NCI-H2081 treated with DMSO at 0.1 percent for 48 hours (cell line): ENCODE data around the gene TNFAIP2.
"Not testable (repeated sequence)": the region's sequence is repeated elsewhere in the genome, so short reads cannot be mapped to it uniquely, and the experiment has no call there.

Source experiments
- DNase-seq: peaks from one replicate; lab custom pipeline; 2025; lab: John Stamatoyannopoulos, UW

The TNFAIP2 gene

DNA sequence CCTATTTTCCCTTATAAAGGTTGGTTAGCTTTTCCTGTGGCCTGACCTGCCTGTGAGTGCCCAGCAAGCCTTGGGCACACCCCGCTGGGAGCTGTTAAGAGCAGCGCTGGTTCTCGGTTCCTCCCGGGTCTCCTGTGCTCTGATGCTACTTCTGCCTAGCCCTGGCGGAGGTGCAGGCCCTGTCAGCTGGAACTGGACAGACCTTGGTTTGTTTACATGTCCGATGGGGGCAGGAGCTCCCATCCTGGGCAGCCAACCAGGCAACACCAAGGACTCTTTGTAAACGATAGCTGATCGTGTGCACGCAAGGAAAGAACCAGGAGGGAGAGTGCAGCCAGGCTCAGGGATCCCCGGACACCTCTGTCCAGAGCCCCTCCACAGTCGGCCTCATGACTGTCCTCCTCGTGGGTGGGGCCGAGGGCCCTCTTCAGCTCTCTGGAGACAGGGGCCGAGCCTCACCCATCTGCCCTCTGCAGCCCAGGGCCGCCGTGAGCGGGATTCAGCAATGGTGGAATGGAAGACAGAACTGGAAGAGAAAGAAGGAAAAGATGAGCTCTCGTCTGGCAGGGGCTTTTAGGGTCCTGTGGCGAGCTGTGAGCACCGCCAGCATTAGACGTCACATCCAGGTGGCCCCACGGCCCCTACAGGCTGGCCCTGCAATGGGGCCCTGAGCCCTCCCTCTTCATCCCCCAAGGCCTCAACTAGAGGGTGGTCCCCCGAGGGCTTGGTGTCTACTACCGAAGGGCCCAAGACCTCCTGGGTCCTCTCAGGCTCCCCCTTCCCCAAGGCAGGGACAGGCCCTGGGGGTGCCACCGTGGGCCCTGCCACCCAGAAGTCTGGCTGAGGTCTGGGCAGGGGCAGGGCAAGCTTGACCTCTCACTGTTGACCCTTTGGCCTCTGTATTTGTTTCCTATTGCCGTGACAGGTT lies 12.3 kb downstream of the TNFAIP2 start:
- DNase-seq = no peak

DNA sequence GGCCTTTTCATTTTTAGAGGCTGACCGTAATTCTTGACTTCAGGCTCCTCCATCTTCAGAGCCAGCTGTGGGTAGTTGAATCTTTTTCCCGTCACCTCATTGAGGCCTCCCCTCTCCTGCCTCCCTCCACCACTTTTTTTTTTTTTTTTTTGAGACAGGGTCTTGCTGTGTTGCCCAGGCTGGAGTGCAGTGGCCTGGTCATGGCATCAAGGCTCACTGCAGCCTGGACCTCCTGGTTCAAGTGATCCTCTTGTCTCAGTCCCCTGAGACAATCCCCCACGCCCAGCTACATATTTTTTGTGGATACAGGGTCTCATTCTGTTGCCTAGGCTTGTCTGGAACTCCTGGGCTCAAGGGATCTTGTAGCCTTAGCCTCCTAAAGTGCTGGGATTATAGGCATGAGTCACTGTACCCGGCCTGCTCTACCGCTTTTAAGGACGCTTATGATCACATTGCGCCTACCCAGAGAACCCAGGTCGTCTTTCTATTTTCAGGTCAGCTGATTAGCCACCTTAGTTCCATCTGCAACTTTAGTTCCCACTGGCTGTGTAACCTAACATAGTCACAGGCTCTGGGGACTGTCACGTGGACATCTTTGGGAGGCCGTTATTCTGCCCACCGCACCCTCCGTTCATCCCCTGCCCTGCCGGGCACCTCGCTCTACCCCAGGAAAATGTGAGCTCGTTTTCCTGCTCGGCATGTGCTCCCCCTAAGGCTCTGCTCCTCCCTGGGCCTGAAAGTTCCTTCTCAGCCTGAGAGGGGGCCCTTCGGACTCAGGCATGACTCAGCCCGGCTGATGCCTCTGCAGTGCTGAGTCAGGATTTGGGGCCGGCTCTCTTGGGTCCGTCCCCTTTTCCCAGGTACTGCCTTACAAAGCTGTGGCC lies 13.4 kb downstream of the TNFAIP2 start:
- DNase-seq = no peak

DNA sequence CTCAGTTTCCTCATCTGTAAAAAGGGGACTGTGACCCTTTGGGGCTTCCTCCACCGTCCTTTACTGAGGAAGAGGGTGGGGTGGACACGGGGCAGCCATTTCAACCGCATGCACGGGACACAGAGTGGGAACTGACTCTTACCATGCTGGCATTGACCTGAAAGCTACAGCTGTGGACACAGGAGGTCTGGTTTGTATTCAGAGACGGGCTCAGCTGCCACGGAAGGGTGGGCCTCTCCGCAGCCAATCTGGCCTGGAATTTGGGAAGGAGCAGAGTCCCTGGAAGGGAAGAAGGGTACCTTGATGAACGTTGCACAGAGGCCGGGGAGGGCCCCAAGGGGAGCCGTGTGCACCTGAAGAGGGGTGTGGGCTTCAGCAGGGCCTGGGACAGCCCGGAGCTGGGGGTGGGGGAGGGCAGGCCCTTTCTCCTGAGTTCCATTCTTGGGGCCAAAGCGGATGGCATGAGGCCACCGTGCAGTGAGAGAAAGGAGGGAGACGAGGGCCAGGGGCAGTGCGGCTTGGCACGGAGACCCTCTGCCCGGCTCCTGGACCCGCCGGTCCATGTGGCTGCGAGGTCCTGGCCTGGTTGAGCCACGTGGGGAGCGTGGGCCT lies 14.5 kb downstream of the TNFAIP2 start:
- no peak for DNase-seq

DNA sequence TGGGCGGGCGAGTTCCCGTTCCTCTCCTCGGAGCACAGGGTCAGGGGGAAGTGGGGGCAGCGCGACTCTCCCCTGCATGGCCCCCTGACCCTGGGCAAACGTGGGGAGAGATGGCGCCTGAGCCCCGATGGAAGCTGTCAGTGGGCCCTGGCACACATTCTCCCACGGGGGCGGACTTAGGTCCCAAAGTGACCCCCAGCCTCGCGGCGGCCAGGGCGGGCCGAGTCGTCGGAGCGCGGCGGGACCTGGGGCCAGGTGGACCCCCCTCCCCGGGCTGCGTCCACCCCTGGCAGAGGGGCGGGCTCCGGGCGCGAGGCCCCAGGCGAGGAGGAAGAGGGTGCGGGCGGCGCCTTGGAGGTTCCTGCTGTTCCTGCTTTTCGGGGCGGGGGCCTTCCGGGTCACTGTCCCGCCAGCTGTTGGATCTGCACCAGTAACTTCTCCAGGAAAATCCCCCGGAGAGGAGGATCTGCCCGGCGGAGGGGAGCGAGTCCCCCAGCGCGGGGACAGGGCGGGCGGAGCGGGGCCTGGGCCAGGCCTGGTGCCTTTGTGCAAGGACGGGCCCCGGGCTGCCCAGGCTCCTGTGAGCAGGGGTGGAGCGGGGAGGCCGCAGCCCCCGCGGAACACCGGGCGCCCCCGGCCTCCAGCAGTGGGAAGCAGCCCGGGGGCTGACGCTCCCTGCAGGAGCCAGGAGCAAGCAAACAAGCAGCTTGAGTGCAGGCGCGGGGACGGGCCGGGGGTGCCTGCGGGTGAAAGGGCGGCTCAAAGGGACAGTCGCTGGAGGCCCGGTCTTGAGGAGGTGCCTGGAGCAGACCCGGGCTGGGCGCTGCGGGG lies 15.3 kb downstream of the TNFAIP2 start:
- DNase-seq = no peak

DNA sequence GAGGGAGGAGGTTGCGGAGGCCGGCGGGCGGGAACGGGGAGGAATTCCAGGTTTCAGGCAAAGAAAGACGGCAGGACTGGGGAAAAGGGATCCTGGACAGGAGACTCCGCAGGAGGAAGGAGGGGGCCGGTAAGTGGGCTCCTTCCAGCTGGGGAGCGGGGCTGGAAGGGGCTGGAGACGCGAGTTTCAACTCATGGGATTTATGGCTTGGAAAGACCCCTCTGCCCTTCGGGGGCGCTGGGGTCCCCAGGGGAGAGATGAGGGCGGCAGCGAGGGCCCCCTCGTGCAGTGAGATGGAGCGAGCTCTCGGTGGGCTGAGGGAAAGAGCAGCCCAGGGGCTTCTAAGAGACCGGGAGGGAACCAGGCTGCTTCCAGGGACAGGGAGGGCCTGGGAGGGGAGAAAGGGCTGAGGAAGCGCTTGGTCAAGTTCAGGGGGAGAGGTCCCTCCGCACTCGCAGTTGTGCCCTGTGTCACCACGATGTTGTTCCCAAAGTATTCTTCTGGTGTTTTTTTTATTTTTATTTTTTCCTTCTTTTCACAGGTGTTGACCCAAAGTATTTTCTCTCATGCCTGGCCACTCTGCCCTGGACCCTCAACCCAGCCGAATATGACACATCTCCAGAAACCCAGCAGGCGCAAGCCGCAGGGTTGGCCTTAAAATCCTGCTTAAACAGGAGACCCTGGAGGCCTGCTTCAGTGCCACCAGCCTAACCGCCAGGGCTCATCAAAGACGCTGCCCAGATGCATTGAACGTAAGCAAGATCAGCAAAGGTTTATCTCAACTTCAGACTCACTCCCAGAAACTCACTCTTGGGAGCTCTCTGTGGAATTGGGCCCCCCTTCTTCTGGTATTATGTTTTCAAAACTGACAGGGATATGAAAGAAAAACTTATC lies 16.1 kb downstream of the TNFAIP2 start:
- no peak for DNase-seq

DNA sequence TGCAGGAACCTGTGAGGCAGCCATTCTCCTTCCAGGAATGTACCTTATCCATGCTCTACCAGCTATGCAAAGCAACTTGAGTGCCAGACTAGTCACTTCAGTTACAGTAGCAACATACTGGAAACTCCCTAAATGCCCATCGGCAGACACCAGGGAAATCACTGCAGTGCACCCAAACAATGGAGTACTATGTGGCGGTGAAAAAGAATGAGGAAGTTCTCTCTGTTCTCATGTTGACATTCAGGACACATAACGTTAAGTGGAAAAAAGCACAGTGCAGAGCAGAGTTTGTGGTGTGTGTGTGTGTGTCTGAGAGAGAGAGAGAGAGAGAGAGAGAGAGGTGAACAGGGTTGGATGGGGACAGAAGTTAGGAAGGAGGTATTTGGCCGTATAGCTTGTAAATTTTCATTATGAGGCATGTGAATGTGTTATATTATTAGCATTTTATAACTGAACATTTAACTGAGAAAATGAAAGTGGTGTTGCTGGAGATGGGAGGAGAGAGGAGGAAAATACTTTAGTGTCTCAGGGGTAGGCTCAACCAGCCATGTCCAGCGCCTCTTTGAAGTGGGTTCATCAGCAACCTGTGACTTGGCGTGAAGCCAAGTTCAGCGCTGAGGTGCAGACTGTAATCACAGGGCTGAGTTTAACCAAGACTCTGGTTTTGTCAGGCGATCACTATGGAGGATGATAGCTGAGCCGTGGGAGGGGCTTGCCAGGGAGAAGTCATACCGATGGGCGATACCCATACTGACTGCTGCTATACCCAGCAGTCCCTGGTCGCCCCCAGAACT lies 17.3 kb downstream of the TNFAIP2 start:
- no peak for DNase-seq

DNA sequence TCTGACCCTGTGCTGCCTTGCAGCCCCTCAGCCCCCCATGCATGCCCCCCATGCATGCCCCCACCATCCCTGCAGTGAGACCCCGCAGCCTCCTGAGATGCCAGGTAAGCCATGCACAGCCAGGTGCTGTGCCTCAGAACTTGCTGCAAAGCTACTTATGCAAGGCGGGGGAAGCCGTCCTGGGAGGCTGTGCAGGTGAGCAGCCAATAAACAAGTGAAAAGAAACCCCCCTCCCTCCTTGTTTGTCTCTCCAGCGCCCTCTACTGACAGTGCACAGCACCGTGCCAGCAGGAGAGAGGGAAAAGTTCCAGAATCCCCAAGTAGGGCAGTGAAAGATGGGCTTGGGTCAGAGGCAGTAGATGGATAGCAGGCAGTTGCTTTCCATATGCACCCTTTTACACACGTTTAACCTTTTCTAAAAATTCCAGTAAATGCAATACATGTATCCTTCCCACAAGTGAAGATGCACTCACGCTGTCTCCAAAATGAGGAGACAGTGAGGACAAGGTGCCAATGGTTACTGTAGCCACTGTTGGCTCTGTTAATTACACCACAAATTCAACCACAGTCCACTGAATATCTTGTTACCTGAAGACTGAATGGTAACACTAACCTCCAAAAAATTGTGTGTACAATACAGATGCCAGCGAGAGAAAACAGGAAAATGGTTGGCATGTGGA lies 18.0 kb downstream of the TNFAIP2 start:
- no peak for DNase-seq

DNA sequence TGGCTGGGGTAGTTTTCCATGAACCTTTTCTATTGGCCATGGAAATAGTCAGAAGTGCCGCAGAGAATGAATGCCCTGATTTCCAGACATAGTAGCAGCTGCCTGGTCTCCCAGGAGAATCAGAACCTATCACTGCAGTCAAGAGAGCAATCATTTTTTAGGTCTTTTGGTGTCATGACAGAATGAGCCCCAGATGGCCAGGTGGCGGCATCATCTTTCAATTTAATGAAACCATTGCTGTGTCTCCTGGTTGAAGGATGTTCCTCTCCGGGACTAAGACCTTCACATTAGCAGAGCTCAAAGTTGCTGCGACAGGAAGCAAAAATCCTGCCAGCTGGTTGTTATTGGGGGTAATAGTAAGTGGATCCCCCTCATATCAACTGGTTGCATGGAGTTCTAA lies 18.8 kb downstream of the TNFAIP2 start:
- no peak for DNase-seq

DNA sequence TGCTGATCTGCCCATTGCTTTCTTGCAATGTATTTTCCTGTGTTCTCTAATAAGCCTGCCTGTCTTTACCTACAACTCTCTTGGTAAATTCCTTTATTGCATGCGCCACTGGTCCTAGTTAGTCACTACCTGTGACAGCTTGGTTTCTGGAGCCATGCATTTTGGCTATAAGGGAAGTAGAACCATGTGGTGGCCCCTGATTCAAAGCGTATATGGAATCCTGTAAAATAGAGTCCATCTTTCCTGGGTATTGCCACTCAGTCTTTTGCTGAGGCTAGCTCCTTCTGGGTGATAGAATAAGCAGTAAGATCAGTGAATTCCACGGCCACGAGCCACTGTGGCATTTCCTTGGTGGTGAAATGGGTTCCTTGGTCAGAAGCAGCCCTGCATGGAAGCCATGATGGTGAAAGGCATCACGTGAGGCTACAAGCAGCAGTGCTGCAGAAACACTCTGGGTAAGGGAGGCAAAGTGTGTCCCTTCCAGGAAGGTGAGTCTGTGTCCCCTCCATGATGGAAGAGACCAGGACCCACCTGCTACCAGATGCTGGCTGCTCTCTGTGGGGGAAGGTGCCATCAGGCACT lies 19.6 kb downstream of the TNFAIP2 start:
- no peak for DNase-seq

DNA sequence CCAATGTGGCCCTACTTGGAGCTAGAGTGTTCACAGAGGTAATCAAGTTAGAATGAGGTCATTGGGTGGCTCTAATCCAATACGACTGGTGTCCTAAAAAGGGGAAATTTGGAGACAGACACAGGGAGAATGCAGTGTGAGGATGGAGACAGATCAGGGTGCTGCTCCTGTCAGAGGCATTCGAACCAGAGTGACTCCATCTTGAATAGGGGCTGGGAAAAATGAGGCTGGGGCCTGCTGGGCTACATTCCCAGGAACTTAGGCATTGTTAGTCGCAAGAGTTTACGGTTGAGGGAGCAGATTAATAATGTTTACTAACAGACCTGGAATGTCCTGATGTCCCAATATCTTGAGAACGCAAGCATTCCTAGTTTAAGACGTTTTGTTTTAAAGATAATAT lies 20.2 kb downstream of the TNFAIP2 start:
- DNase-seq = no peak

DNA sequence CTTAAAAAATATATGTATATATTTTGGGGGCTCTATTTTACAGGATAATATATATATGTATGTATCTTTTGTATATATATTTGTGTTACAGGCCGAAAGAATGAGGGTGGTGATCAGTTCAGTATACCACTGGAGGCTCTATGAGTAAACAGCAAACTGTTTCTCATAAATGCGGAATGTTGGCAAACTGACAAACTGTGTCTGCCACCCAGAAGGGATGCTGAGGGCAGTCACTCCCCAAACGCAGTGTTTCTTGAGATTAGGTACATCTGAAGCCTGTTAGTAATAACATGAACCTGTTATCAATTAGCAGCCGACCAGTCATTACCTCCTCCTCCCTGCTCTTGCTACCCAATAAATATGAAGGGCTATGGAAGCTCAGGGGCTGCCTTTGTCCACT lies 20.8 kb downstream of the TNFAIP2 start:
- no peak for DNase-seq

DNA sequence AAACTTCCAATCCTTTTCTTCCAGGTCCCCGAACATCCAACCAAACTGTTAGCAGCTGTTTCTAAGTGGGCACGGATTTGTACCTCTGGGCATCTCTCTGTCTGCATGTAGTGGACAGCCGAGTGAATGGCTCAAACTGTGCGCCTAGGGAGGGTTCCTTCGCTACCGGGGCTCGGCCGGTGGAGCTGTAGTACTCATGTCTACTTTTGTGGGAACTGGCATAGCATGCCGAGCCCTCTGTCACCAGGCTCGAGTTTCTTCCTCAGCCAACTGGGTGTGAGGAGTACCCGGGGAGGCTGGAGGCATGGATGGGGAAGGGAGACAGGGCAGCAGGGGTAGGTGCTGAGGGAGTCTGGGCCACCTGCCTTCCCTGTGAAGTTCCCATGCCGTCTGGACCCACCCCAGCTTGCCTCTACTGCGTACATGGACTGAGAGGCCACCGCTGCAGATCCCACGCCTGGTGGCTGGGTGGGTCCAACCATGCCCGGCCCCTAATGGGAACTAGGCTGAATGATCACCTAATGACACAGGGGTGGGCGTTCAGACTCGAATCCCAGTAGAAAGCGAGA lies 23.0 kb downstream of the TNFAIP2 start:
- DNase-seq = no peak

DNA sequence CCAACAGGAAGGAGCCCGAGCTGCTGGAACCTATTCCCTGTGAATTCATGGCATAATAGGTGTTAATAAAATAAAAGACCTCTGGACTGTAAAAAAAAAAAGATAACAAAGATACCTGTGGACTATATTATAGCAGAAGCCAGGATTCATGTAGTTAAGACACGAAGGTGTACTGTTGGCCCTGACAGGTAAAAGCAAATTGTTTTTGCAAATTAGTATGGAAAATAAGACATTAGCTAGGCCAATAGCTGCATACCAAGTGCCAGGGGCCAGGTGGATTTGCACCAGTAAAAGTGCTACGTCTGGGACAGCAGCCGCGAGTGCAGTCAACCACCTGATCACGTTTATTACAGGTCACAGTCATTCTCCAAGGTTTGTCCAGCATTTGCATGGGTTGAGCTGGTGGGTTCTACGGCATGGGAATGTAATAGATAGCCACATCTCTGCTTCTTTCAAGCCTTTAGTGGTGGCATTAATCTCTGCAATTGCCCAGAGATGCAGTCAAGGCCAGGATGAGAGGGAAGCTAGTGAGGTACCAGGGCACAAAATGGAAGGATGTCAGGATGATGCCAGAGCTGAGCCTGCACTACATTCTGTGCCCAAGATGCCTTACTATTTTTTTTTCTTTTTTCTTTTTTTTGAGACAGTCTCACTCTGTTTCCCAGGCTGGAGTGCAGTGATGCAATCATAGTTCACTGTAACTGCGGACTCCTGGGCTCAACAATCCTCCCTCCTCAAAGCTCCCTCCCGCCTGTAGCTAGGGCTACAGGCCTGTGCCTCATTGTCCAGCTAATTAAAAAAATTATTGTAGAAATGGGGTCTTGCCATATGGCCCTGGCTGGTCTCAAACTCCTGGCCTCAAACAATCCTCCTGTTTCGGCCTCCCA lies 26.3 kb downstream of the TNFAIP2 start:
- no peak for DNase-seq

DNA sequence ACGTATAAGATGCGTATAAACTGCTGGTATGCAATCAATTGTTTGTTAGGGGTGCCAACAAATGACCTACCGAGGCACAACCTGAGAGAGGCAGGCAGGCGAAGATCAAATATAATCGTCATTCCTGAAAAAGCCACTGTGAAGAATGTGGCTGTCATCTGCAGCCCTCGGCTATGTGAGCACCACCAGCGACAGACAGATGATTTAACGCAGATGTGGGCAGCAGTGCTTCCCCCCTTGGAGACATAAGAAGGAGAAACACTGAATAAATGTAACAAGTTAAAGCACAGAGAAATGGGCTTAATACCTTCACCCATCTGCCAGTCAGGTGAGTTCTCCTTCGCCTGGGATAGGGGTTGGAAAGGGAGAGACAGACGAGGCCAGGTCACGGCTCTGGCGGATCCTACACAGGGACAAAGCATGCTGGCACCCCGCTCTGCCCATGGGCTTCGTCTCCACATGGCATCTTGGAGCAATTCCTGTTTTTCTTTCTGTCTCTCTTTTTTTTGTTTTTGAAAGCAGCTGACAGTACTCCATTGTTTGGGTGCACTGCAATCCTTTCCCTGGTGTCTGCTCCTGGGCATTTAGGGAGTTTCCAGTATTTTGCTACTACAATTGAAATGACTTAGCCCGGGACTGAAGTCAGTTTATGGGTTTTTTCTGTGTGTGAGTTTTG lies 28.1 kb downstream of the TNFAIP2 start:
- DNase-seq = no peak

DNA sequence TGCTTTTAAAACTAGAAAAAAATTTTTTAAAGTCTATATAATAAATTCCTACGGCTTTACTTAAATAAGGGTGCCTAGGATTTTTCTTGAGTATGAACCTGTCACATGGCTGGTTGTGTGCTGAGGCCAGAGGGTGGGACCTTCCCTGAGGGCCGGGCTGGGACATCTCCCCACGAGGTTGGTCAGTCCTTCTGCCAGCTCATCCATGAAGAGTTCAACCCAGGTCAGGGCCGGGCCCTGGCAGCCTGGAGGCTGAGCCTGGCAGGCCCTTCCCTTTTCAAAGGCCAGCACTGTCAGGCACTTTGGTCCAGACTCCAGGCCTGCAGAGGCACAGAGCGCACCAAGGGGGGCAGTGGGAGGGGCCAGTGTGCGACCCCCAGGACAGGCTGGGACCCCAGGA lies 31.7 kb downstream of the TNFAIP2 start:
- no peak for DNase-seq

DNA sequence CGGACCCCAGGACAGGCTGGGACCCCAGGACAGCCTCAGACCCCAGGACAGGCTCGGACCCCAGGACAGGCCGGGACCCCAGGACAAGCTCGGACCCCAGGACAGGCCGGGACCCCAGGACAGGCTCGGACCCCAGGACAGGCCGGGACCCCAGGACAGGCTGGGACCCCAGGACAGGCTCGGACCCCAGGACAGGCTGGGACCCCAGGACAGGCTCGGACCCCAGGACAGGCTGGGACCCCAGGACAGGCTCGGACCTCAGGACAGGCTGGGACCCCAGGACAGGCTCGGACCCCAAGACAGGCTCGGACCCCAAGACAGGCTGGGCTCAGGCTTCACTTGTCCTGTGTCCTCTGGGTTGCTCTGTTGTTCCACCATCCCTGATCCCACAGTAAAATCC lies 32.2 kb downstream of the TNFAIP2 start:
- DNase-seq = not testable (repeated sequence)

DNA sequence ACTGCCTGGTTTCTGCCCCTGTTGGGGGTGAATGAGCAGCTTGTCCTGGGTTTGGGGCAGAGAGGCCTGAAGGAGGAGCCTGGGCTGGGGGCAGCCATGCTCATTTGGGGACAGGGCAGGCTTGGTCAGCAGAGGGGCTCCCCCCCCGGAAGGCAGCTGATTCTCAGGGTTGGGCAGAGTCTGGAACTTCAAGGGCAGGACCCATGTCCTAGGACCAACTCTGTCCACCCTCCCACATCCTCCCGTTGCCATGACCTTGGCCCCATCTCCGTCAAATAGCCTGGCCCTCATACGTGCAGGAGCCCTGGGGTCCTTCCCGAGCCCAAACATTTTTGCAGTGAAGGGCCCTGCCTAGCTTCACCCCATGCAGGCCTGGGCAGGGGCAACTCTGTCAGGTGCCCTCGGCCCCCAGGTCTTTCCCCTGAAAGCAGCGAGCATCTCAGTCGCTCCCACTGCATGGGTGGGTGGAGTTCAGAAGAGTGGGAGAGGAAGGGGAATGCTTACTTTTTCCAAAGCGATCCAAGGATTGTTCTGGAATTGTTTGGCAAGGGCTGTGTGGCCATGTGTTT lies 32.6 kb downstream of the TNFAIP2 start:
- DNase-seq = no peak
